Trophoblast cell (in vitro differentiated cells and primary cell): ENCODE data around the gene SIGLEC12.

Experiments
- DNase-seq, 2 donors: peaks; one replicate each; pipeline ENCODE4 v3.0.0-alpha.2; 2016
- H2AFZ ChIP-seq: 2 replicates; pipeline ENCODE4 v1.6.1; 2013; ENCODE audit warnings: low read length, moderate library complexity, mild to moderate bottlenecking; ENCODE audit not compliant: insufficient read depth, poor library complexity
- H2AK5ac ChIP-seq: 2 replicates; pipeline ENCODE4 v1.6.1; 2013; ENCODE audit warnings: mild to moderate bottlenecking, low read length
- H2BK120ac ChIP-seq: 2 replicates; pipeline ENCODE4 v1.6.1; 2013; ENCODE audit warnings: low read length, mild to moderate bottlenecking, moderate library complexity; ENCODE audit not compliant: insufficient read depth, poor library complexity
- H2BK12ac ChIP-seq: 2 replicates; pipeline ENCODE4 v1.6.1; 2013; ENCODE audit warnings: mild to moderate bottlenecking, low read length, moderate library complexity
- H2BK5ac ChIP-seq: 2 replicates; pipeline ENCODE4 v1.6.1; 2013; ENCODE audit warnings: low read length, low read depth, moderate library complexity, mild to moderate bottlenecking; ENCODE audit not compliant: poor library complexity
- H3K14ac ChIP-seq: 2 replicates; pipeline ENCODE4 v1.6.1; 2013; ENCODE audit warnings: mild to moderate bottlenecking, low read length
- H3K18ac ChIP-seq: 2 replicates; pipeline ENCODE4 v1.6.1; 2013; ENCODE audit warnings: mild to moderate bottlenecking, low read length
- H3K23ac ChIP-seq: 2 replicates; pipeline ENCODE4 v1.6.1; 2013; ENCODE audit warnings: low read length
- H3K27ac ChIP-seq: 2 replicates; pipeline ENCODE4 v1.5.1; 2013; ENCODE audit warnings: low read depth, mild to moderate bottlenecking, inconsistent platforms, low read length, moderate library complexity
- H3K27me3 ChIP-seq: 2 replicates; pipeline ENCODE4 v1.6.1; 2013; ENCODE audit warnings: inconsistent platforms, mild to moderate bottlenecking, low read length, moderate library complexity; ENCODE audit not compliant: insufficient read depth
- H3K36me3 ChIP-seq, 2 experiments: 1 replicate in 1 of 2; 2 replicates in 1 of 2; pipeline ENCODE4 v1.6.1; 2013; ENCODE audit warnings: low read length in 2 of 2, mild to moderate bottlenecking in 2 of 2, moderate library complexity in 1 of 2; ENCODE audit not compliant: insufficient read depth in 2 of 2, control insufficient read depth in 1 of 2
- H3K4ac ChIP-seq: 2 replicates; pipeline ENCODE4 v1.6.1; 2013; ENCODE audit warnings: low read depth, mild to moderate bottlenecking, low read length, moderate library complexity
- H3K4me1 ChIP-seq, 2 experiments: 1 replicate in 1 of 2; 2 replicates in 1 of 2; pipeline ENCODE4 v1.6.1; 2013; ENCODE audit warnings: low read length in 2 of 2, mild to moderate bottlenecking in 2 of 2, moderate library complexity in 1 of 2; ENCODE audit not compliant: insufficient read depth in 2 of 2, control insufficient read depth in 1 of 2
- H3K4me2 ChIP-seq: 2 replicates; pipeline ENCODE4 v1.6.1; 2013; ENCODE audit warnings: inconsistent platforms, mild to moderate bottlenecking, low read length, moderate library complexity
- H3K4me3 ChIP-seq: 2 replicates; pipeline ENCODE4 v1.5.1; 2013; ENCODE audit warnings: mild to moderate bottlenecking, low read depth, low read length, inconsistent platforms
- H3K79me1 ChIP-seq: one replicate; pipeline ENCODE4 v1.6.1; 2013; ENCODE audit warnings: low read length
- H3K79me2 ChIP-seq: 2 replicates; pipeline ENCODE4 v1.6.1; 2013; ENCODE audit warnings: low read length, mild to moderate bottlenecking; ENCODE audit not compliant: control insufficient read depth, insufficient read depth, poor library complexity
- H3K9ac ChIP-seq: 2 replicates; pipeline ENCODE4 v1.6.1; 2013; ENCODE audit warnings: mild to moderate bottlenecking, low read length
- H3K9me3 ChIP-seq: 2 replicates; pipeline ENCODE4 v1.6.1; 2013; ENCODE audit warnings: low read depth, mild to moderate bottlenecking, control low read depth, inconsistent platforms, low read length; ENCODE audit not compliant: insufficient read depth
- H4K12ac ChIP-seq: 2 replicates; pipeline ENCODE4 v1.6.1; 2013; ENCODE audit warnings: low read depth, mild to moderate bottlenecking, low read length, moderate library complexity
- H4K8ac ChIP-seq: 2 replicates; pipeline ENCODE4 v1.6.1; 2013; ENCODE audit warnings: low read depth, mild to moderate bottlenecking, low read length, moderate library complexity
- H4K91ac ChIP-seq: one replicate; pipeline ENCODE4 v1.6.1; 2013; ENCODE audit warnings: low read depth, mild to moderate bottlenecking, low read length, moderate library complexity
- WGBS: extraction: QIAGEN DNeasy Blood & Tissue Kit; methylation state at CpG from one replicate; pipeline ENCODE4 v1.1.7; 2013; ENCODE audit warnings: missing lambda C conversion rate; ENCODE audit not compliant: insufficient read length, insufficient coverage; ENCODE audit errors: extremely low coverage; 5-methylcytosine and 5-hydroxymethylcytosine counted together

The SIGLEC12 gene

DNA sequence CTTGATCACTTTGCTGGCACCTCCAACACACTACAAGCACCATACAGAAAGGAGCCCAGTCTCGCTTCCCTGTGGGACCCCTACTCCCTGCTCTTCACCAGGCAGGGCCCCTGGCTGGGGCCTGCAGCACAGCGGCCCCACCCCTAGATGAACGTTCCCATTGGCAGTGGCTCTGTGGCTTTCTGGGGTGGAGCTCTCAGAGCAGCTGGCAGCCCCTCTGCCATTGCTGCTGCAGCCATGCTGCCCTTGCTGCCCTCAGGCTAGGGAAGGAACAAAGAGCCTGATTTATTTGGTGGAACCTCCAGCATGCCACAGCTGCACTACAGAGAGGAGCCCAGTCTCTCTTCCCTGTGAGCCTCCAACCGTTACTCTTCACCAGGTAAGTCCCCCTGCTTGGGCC, 24.1 kb upstream of the SIGLEC12 start:
- H3K9me3 ChIP-seq, result peaks cover 31% of the 10 kb centered on the region
- H3K14ac ChIP-seq, result no peak overlapping the region
- no peak overlapping the region for H3K4me2 ChIP-seq
- H3K4me3 ChIP-seq, result no peak overlapping the region
- no peak overlapping the region for H2BK12ac ChIP-seq
- H3K9ac ChIP-seq, result no peak overlapping the region
- no peak overlapping the region for H2BK5ac ChIP-seq
- no peaks in the 10 kb centered on the region for H3K36me3 ChIP-seq
- H3K4me1 ChIP-seq, result no peaks in the 10 kb centered on the region
- H2BK120ac ChIP-seq, result no peak overlapping the region
- no peak overlapping the region for H2AFZ ChIP-seq
- no peak overlapping the region for H3K23ac ChIP-seq
- no peak for DNase-seq
- WGBS, result no CpG with 5 or more reads among the region's 4 CpGs
- no peak overlapping the region for H3K27ac ChIP-seq
- no peaks in the 10 kb centered on the region for H3K27me3 ChIP-seq
- H2AK5ac ChIP-seq, result no peak overlapping the region
- no peak overlapping the region for H4K12ac ChIP-seq
- no peak overlapping the region for H3K4ac ChIP-seq
- H4K8ac ChIP-seq, result no peak overlapping the region
- H3K79me2 ChIP-seq, result no peaks in the 10 kb centered on the region
- peaks cover 1% of the 10 kb centered on the region for H3K79me1 ChIP-seq
- no peak overlapping the region for H4K91ac ChIP-seq
- no peak overlapping the region for H3K18ac ChIP-seq

- no peak overlapping the region for H2AK5ac ChIP-seq
- H3K9me3 ChIP-seq, result peaks cover 24% of the 10 kb centered on the region
- no peak overlapping the region for H2BK12ac ChIP-seq
- no peak overlapping the region for H4K12ac ChIP-seq
- H3K27me3 ChIP-seq, result no peaks in the 10 kb centered on the region
- no peak overlapping the region for H3K9ac ChIP-seq
- no peak overlapping the region for H2BK120ac ChIP-seq
- no peak overlapping the region for H4K91ac ChIP-seq
- no peak overlapping the region for H3K18ac ChIP-seq
- WGBS, result no CpG with 5 or more reads among the region's 8 CpGs
- no peak overlapping the region for H4K8ac ChIP-seq
- no peaks in the 10 kb centered on the region for H3K79me2 ChIP-seq
- H3K4me1 ChIP-seq, result no peaks in the 10 kb centered on the region
- H3K23ac ChIP-seq, result no peak overlapping the region
- no peak overlapping the region for H2AFZ ChIP-seq
- H3K4me2 ChIP-seq, result no peak overlapping the region
- H3K27ac ChIP-seq, result no peak overlapping the region
- no peak for DNase-seq
- peaks cover 0 to 2% of the 10 kb centered on the region in 2 experiments for H3K36me3 ChIP-seq
- H3K4me3 ChIP-seq, result no peak overlapping the region
- H3K4ac ChIP-seq, result no peak overlapping the region
- H3K79me1 ChIP-seq, result no peaks in the 10 kb centered on the region
- H3K14ac ChIP-seq, result no peak overlapping the region
- H2BK5ac ChIP-seq, result no peak overlapping the region
These were observed 23.2 kb upstream of the SIGLEC12 start for GRCh38 chr19:51524666-51525264.

DNA sequence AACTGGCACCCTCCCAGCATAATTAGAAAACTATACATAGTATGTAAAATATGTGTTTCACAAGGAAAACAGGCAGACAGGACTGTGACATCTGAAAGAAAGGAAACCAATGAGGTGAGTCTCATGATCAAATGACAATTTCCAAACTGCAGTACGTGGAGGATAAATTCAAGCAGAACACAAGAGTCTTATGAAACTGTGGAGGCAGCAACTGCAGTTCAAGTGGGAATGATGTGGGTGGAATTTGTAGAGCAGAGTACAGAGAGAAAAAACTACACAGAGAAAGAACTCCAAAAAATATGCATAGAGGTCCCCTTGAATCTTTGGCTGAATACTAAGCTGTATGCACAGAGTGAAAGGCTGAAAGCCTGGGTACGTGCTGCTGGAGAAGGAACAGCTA, 20.2 kb upstream of the SIGLEC12 start:
- Histone ChIP-seq H2BK12ac (no peak overlapping the region), H3K27me3 (no peaks in the 10 kb centered on the region), H2BK120ac (no peak overlapping the region), H4K12ac (no peak overlapping the region), H3K36me3 (peaks cover 0 to 2% of the 10 kb centered on the region in 2 experiments), H3K4me3 (no peak overlapping the region), H3K79me1 (no peaks in the 10 kb centered on the region), H3K9ac (no peak overlapping the region), H4K8ac (no peak overlapping the region), H4K91ac (no peak overlapping the region), H3K4me2 (no peak overlapping the region), H3K14ac (no peak overlapping the region), H3K23ac (no peak overlapping the region), H2AFZ (no peak overlapping the region), H2BK5ac (no peak overlapping the region), H3K9me3 (peaks cover 15% of the 10 kb centered on the region), H3K79me2 (no peaks in the 10 kb centered on the region), H3K18ac (no peak overlapping the region), H2AK5ac (no peak overlapping the region), H3K4ac (no peak overlapping the region), H3K27ac (no peak overlapping the region), H3K4me1 (no peaks in the 10 kb centered on the region)
- peak in 1 of 2 donors; percentile 20 for DNase-seq
- WGBS, result no CpG with 5 or more reads among the region's 2 CpGs

DNA sequence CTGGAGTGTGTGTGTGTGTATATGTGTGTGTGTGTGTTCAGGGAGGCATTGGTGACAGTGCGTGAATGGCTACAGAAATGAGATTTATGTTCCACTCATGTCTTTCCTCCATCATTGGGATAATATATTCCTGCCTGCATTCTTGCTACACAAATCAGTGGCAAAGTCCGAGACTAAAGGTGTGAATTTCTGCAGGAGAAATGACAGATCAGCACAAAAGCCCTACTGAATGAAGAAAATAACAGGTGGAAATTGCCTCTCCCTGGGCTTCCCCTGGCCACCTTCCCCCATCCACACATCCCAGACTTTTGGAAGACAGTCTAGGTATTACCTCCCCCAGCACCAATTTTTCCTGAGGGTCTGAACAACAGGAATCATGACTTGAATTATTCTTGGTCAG, 19.8 kb upstream of the SIGLEC12 start:
- Histone ChIP-seq H3K36me3 (peaks cover 0 to 2% of the 10 kb centered on the region in 2 experiments), H3K27ac (no peak overlapping the region), H3K4ac (no peak overlapping the region), H4K91ac (no peak overlapping the region), H3K79me1 (no peaks in the 10 kb centered on the region), H3K14ac (no peak overlapping the region), H3K9ac (no peak overlapping the region), H3K27me3 (no peaks in the 10 kb centered on the region), H3K4me1 (no peaks in the 10 kb centered on the region), H3K4me2 (no peak overlapping the region), H3K9me3 (peaks cover 15% of the 10 kb centered on the region), H3K4me3 (no peak overlapping the region), H3K18ac (no peak overlapping the region), H2BK120ac (no peak overlapping the region), H2AK5ac (no peak overlapping the region), H4K8ac (no peak overlapping the region), H4K12ac (no peak overlapping the region), H2AFZ (no peak overlapping the region), H3K79me2 (no peaks in the 10 kb centered on the region), H2BK5ac (no peak overlapping the region), H2BK12ac (no peak overlapping the region), H3K23ac (no peak overlapping the region)
- DNase-seq, result no peak
- no CpG with 5 or more reads among the region's 2 CpGs for WGBS
